A673 (cell line): ENCODE data around the gene CACNA2D1.

Source experiments
- EZH2 ChIP-seq: fragments of 200-600 bp; sonication (generic); IDR thresholded peaks from 2 replicates; pipeline ENCODE4 v1.6.1; 2017; ENCODE audit warnings: borderline replicate concordance, low read depth, mild to moderate bottlenecking, mixed read lengths, antibody characterized with exemption, low read length; ENCODE audit not compliant: poor library complexity, severe bottlenecking
- TF ChIP-seq, protein P1 (sequence below): fragments of 300-800, 200-600 bp; sonication (generic); conservative IDR thresholded peaks from 2 replicates; pipeline ENCODE4 v1.5.1; 2017; ENCODE audit warnings: low read depth, mild to moderate bottlenecking, antibody characterized with exemption, low read length, moderate library complexity, mixed read lengths

DNA sequence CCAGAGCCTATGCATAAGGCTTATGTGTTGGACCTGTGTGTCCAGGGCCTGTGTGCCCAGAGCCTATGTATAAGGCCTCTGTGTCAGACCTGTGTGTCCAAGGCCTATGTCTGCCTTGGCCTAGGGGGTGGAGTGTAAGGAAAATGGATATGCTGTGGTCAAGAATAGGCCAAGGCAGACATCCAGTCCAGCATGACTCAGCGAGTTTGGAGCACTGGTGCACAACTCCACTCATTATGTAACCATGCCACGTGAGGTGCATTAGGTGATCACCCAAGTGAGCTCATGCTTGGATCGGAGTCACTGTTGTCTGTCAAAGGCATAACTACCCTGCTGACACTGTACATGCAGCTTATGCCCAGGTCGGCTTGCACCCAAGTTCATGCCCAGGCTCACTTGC lies 238.9 kb downstream of the CACNA2D1 start:
- TF ChIP-seq, protein P1, sequence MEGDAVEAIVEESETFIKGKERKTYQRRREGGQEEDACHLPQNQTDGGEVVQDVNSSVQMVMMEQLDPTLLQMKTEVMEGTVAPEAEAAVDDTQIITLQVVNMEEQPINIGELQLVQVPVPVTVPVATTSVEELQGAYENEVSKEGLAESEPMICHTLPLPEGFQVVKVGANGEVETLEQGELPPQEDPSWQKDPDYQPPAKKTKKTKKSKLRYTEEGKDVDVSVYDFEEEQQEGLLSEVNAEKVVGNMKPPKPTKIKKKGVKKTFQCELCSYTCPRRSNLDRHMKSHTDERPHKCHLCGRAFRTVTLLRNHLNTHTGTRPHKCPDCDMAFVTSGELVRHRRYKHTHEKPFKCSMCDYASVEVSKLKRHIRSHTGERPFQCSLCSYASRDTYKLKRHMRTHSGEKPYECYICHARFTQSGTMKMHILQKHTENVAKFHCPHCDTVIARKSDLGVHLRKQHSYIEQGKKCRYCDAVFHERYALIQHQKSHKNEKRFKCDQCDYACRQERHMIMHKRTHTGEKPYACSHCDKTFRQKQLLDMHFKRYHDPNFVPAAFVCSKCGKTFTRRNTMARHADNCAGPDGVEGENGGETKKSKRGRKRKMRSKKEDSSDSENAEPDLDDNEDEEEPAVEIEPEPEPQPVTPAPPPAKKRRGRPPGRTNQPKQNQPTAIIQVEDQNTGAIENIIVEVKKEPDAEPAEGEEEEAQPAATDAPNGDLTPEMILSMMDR: no peak
- no peak for TF ChIP-seq EZH2
